Ovary (tissue), 9 donors: ENCODE results near the gene PATJ. TPM values are rescaled to one million over a fixed set of nuclear protein-coding genes. Genes with fewer than 3 reads are reported as not detected.

Experiments used
- DNase-seq, 5 donors: peaks; one replicate each; pipeline ENCODE4 v3.0.0-alpha.2; 2019 to 2020
- H3K27ac ChIP-seq, 2 donors: fragments of 200-600 bp; one replicate each; pipeline versions ENCODE4 v1.5.1 to v1.8.0; 2019 to 2022
- H3K27me3 ChIP-seq: fragments of 200-600 bp; one replicate; pipeline ENCODE4 v1.8.0; 2022
- H3K36me3 ChIP-seq: fragments of 200-600 bp; sonication (generic); one replicate; pipeline ENCODE4 v1.5.1; 2019
- H3K4me1 ChIP-seq: one replicate; pipeline ENCODE4 v1.8.1; 2013; ENCODE audit warnings: mild to moderate bottlenecking, moderate library complexity; ENCODE audit not compliant: insufficient read depth
- H3K4me3 ChIP-seq: fragments of 200-600 bp; sonication (generic); one replicate; pipeline ENCODE4 v1.5.1; 2017
- H3K9me3 ChIP-seq, 2 donors: fragments of 200-600 bp in 1 of 2; sonication (generic) in 1 of 2; one replicate each; pipeline versions ENCODE4 v1.5.1 to v1.8.1; 2013 to 2019; ENCODE audit warnings: mild to moderate bottlenecking in 1 of 2, moderate library complexity in 1 of 2
- EP300 ChIP-seq: sonication (generic); formaldehyde crosslinking; IDR thresholded peaks from one replicate; pipeline ENCODE4 v1.6.1; 2017; ENCODE audit warnings: antibody characterized with exemption
- POLR2A ChIP-seq: fragments of 450-650 bp; IDR thresholded peaks from one replicate; pipeline ENCODE4 v1.6.1; 2017; ENCODE audit warnings: antibody characterized with exemption, mild to moderate bottlenecking, moderate library complexity
- WGBS, 3 donors: extraction: QIAGEN DNeasy Blood & Tissue Kit in 1 of 3; methylation state at CpG; one replicate each; pipeline versions ENCODE4 v1.1.5 to v1.1.7; 2013 to 2017; 5-methylcytosine and 5-hydroxymethylcytosine counted together
- intact Hi-C, 4 donors: fragments of 100-400 bp; cut with DNase I; formaldehyde crosslinking; loops; one replicate each; pipeline versions ENCODE4 v1.11.0 to v1.15.1; 2022 to 2023
- polyA plus RNA-seq, 2 donors: library from polyadenylated mRNA; stranded (reverse); fragments of 200-250 nt in 1 of 2; fragments of 350-450 nt in 1 of 2; fragmentation: Illumina TruSeq in 1 of 2; extraction: RNeasy Lipid Tissue Mini Kit (QIAGEN cat#74804) in 1 of 2; gene quantifications; one replicate each; pipeline ENCODE4 v1.2.3, GENCODE V29; 2013 to 2014
- total RNA-seq, 7 donors: library from RNA; depleted of rRNA in 2 of 7; stranded (reverse); fragments of >200 nt in 2 of 7; fragmentation: NEBNext Ultra II Directional in 3 of 7; extraction: Animal tissue kit (Norgen Biotek cat#: 25700) in 3 of 7; gene quantifications; one replicate each; pipeline versions ENCODE4 v1.1.0 to v1.2.4, GENCODE V29; 2016 to 2023
- TF ChIP-seq, protein P1 (sequence below), 3 donors: fragments of 450-650 bp in 2 of 3; fragments of 200-600 bp in 1 of 3; IDR thresholded peaks; one replicate each; pipeline versions ENCODE4 v1.5.1 to v1.8.0; 2016 to 2022; ENCODE audit warnings: antibody characterized with exemption in 3 of 3, mild to moderate bottlenecking in 1 of 3
- donor health status: DM: no; HTN: no; CAD: no; lungs with moderate emphysema.
- donor health status: DM: no; HTN: no; CAD: no.
- donor health status: Bipolar disorder and iron deficiency.
- donor health status: DM: yes; HTN: yes; CAD: no.
- donor health status: DM: no; HTN: no; CAD: no.
- donor health status: DM: yes; HTN: yes; CAD: no.

PATJ gene
- total and polyA plus RNA-seq, 9 donors: 7.6 to 60.1 (median 25.5) TPM

GRCh38 chr1:61743716-61744580 lies 1.7 kb downstream of the PATJ start:
- no peaks in the 10 kb centered on the region for H3K4me1 ChIP-seq
- WGBS, 3 donors: 79 to 82% (median 81%) methylated on average over 6 of the region's 6 CpGs
- H3K36me3 ChIP-seq: no peaks in the 10 kb centered on the region
- peak in 1 of 5 donors; percentile 36 for DNase-seq
- H3K27ac ChIP-seq: peak overlapping the region in 1 of 2 donors; percentile 99
- H3K4me3 ChIP-seq: no peak overlapping the region
- no peaks in the 10 kb centered on the region for H3K9me3 ChIP-seq
- intact Hi-C loops: loop anchor here in 1 of 4 donors (5.0 kb wide), 1 partner anchor 102 kb away; no protein-coding TSS in a partner anchor
- no peak for TF ChIP-seq POLR2A
- no peak for TF ChIP-seq EP300
- TF ChIP-seq, protein P1, sequence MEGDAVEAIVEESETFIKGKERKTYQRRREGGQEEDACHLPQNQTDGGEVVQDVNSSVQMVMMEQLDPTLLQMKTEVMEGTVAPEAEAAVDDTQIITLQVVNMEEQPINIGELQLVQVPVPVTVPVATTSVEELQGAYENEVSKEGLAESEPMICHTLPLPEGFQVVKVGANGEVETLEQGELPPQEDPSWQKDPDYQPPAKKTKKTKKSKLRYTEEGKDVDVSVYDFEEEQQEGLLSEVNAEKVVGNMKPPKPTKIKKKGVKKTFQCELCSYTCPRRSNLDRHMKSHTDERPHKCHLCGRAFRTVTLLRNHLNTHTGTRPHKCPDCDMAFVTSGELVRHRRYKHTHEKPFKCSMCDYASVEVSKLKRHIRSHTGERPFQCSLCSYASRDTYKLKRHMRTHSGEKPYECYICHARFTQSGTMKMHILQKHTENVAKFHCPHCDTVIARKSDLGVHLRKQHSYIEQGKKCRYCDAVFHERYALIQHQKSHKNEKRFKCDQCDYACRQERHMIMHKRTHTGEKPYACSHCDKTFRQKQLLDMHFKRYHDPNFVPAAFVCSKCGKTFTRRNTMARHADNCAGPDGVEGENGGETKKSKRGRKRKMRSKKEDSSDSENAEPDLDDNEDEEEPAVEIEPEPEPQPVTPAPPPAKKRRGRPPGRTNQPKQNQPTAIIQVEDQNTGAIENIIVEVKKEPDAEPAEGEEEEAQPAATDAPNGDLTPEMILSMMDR (IDR thresholded peaks at IDR 0.05): no peak
- H3K27me3 ChIP-seq: no peaks in the 10 kb centered on the region

- no peak for DNase-seq
- no peaks in the 10 kb centered on the region for H3K27me3 ChIP-seq
- H3K36me3 ChIP-seq: no peaks in the 10 kb centered on the region
- no peaks in the 10 kb centered on the region for H3K4me1 ChIP-seq
- whole genome bisulfite sequencing, 3 donors: 0 to 25% (median 0%) methylated on average over 1 of the region's 1 CpG
- peak overlapping the region in 1 of 2 donors; percentile 24 for H3K27ac ChIP-seq
- no peaks in the 10 kb centered on the region for H3K9me3 ChIP-seq
- intact Hi-C loops: no loop called here
- H3K4me3 ChIP-seq: no peak overlapping the region
- TF ChIP-seq, protein P1 (IDR thresholded peaks at IDR 0.05): no peak
- no peak for TF ChIP-seq EP300
- TF ChIP-seq POLR2A: no peak
Observed at GRCh38 chr1:61746813-61747212, 4.5 kb downstream of the PATJ start.

- H3K36me3 ChIP-seq: no peaks in the 10 kb centered on the region
- 80 to 99% (median 99%) methylated on average over 4 of the region's 4 CpGs for WGBS, 3 donors
- H3K27me3 ChIP-seq: no peaks in the 10 kb centered on the region
- intact Hi-C loops: no loop called here
- H3K4me3 ChIP-seq: no peak overlapping the region
- TF ChIP-seq EP300 (no peak), POLR2A (no peak)
- TF ChIP-seq, protein P1 (IDR thresholded peaks at IDR 0.05): no peak
- H3K9me3 ChIP-seq: no peaks in the 10 kb centered on the region
- H3K27ac ChIP-seq: no peak overlapping the region
- no peaks in the 10 kb centered on the region for H3K4me1 ChIP-seq
- no peak for DNase-seq
Observed at GRCh38 chr1:61748566-61748965, 6.3 kb downstream of the PATJ start.

DNA sequence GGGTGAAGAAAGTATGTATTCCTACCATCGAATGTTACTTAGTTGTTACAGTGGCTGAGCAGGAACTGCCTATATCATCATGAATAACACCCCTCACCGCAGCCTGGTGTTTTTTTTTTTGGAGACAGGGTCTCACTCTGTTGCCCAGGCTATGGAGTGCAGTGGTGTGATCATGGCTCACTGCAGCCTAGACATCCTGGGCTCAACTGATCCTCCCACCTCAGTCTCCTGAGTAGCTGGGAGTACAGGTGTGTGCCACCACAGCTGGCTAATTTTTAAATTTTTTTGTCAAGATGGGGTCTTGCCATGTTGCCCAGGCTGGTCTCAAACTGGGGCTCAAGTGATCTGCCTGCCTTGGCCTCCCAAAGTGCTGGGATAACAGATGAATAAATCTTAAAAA lies 7.3 kb downstream of the PATJ start:
- no peaks in the 10 kb centered on the region for H3K9me3 ChIP-seq
- no peak for DNase-seq
- no peaks in the 10 kb centered on the region for H3K4me1 ChIP-seq
- no peak overlapping the region for H3K27ac ChIP-seq
- no peaks in the 10 kb centered on the region for H3K27me3 ChIP-seq
- H3K36me3 ChIP-seq: no peaks in the 10 kb centered on the region
- WGBS, 3 donors: 96% methylated on average over 2 of the region's 2 CpGs
- no peak overlapping the region for H3K4me3 ChIP-seq
- intact Hi-C loops: no loop called here
- no peak for TF ChIP-seq POLR2A
- TF ChIP-seq, protein P1 (IDR thresholded peaks at IDR 0.05): no peak
- no peak for TF ChIP-seq EP300
